ENCODE data around the gene MEAF6.

The MEAF6 gene

GRCh38 chr1:37474697-37475379, 39.7 kb downstream of the MEAF6 start:
- no peak for DNase-seq (ENCODE audit: low read depth in 2 of 2)

DNA sequence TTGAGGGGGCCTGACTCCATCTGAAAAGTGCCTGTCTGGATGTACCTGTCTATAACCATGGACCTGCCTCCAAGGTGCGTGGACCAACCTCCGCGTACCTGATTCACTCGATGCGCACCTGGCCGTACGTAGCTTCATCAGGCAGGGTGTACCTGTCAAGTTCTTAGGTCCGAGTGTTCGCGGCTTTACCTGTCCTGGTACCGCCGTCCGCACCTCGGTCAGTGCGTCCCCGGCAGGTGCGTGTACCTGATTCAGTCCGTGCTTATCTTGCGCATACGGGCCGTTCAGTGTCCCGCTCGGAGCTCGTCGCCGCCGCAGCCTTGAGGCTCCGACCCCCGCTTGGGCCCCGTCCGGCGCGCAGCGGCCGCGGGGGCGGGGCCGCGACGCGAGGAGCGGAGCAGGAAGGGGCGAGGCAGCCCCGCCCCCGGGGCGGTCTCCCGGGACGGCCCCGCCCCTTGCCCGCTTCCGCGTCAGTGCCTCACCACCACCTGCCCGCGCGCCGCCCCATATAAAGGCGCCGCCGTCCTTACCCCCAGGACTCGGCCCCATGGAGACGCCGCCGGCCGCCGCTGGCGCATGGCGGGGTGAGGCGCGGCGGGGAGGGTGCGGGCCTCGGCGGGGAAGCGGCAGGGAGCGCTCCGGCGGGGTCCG, 40.4 kb downstream of the MEAF6 start, which contains the start of gene ZC3H12A:
TSS of gene ZC3H12A (plus strand) at position 535 of the 651 bp plus-strand sequence. CDS start 917 bp downstream, outside the sequence.
- peak; percentile 90 to 91 for DNase-seq (ENCODE audit: low read depth in 2 of 2)

DNA sequence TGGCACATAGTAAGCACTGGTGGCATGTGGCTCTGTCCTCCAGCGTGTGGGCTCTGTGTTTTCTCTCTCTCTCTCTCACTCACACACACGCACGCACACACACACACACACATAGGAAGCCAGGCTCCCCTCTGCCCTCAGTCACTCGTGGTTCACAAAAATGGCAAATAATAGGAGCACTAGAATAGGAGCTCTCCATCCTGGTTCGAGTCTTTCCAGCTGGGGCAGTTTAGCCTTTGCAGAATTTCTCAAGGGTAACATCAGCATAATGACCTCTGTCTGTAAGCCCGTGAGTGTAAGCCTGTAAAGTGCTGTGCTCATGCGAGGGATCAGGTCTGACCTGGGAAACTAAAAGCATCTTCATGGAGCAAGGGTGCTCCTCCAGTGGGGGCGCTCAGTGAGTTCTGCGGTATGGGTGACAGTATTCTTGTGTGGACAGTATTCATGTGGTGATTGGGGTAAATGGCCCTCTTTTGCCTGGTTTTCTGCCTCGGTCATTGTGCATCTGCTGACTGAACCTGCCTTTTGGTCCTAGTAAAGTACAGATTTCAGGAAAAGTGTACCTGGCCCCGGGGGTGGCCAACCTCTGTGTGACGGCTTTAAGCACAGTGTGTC, 41.0 kb downstream of the MEAF6 start:
- DNase-seq (ENCODE audit: low read depth in 2 of 2) = no peak

DNA sequence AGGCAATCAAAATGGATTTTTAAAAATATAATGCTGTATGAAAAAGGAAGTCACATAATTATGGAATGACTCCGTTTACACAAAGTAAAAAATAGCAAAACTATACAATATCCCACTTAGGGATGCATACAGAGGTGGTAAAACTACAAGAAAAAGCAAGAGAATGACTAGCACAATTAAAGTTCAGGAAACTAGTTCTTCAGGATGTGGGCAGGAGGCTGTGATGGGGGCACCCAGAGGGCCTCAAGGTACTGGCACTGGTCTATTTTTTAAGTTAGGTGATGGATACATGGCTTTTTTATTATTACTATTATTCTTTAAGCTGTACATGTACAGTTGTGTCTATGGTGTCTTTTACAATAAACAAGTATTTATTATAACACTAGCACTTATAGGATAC, 41.6 kb downstream of the MEAF6 start:
- DNase-seq (ENCODE audit: low read depth in 2 of 2) = no peak

DNA sequence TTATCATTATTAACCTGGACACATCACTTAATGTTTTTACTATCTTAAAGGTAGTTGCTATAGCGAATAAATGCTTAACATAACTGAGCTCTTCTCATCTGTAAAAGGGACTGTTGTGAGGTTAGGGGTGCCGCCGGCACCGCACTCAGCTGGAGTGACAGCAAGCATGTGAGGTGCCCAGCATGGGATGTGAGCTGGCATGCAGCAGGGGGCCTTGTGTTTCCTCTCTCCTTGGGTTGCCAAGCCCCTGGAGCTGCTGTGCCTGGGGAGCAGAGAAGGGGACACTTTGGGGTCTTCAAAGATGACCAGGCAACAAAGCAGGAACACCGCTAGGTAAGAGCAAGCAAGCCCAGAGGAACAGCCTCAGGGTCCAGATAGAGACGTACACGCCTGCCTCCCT, 42.3 kb downstream of the MEAF6 start:
- no peak for DNase-seq (ENCODE audit: low read depth in 2 of 2)

DNA sequence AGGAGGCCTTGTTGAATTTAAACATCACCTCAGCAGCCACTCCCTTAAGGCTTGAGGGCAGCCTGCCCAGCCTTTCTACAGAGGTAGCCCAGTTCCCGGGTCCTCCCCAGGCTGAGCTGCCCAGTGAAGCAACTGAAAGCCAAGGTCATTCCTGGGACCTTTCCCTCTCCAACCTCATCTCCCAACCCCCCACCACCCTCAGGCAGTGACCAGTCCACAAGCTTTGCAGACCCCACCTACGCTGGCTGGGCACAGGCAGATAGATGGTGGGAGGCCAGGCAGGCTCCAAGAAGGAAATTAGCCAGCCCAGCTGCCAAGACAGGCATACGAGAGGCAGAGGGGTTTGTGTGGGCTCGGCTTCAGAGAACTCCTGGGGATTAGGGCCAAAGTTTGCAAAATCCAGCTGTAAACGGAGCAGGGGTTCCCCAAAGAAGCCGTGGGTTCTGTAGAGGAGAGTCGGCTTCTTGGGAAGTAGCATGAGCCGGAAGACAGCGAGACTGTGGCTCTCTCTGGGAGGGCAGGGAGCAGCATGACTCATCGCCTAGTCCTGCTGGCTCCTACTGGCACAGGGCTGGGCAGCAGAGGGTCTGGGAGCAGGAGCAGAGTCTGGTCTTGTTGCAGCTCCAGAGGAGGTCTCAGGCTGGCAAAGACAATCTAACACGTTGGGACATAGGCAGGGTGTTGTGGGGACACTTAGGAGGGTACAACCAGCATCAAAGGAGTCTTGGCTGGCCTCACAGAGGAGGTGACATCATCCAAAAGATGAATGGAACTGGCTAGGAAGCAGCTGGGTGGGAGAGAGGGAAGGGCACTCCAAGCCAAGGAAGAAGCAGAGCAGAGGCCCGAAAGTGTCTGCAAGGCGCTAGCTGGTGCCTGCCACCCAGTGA, 43.0 kb downstream of the MEAF6 start:
- DNase-seq (ENCODE audit: low read depth in 2 of 2) = no peak

DNA sequence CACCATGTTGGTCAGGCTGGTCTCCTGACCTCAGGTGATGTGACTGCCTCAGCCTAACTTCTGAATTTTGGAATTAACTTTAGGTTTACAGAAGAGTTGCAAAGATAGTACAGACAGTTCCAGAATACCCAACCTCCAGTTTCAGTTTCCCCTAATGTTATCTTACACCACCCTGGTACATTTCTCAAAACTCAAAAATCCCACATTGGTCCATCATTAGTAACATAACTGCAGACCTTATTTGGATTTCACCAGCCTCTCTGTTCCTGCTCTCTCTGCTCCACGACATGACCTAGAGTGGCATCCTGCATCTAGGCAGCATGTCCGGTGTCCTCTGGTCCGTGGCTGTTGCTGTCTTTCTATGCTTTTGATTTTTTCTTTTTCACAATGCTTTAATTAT, 45.2 kb downstream of the MEAF6 start:
- DNase-seq (ENCODE audit: low read depth in 2 of 2) = no peak

DNA sequence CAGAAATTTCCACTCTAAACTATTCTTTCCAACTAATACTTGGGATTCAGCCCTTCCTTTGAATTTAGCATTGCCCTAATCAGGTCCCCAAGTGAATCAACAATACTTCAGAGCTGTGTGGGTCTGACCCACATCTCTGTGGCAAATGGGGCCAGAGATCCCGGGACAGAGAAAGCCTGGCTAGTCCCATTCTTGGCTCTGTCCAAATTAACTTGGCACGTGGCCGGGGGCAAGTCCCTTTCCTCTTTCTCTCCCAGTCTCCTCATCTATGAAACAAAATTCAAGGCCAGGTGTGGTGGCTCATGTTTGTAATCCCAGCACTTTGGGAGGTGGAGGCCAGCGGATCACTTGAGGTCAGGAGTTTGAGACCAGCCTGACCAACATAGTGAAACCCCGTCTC, 46.5 kb downstream of the MEAF6 start:
- no peak for DNase-seq (ENCODE audit: low read depth in 2 of 2)

DNA sequence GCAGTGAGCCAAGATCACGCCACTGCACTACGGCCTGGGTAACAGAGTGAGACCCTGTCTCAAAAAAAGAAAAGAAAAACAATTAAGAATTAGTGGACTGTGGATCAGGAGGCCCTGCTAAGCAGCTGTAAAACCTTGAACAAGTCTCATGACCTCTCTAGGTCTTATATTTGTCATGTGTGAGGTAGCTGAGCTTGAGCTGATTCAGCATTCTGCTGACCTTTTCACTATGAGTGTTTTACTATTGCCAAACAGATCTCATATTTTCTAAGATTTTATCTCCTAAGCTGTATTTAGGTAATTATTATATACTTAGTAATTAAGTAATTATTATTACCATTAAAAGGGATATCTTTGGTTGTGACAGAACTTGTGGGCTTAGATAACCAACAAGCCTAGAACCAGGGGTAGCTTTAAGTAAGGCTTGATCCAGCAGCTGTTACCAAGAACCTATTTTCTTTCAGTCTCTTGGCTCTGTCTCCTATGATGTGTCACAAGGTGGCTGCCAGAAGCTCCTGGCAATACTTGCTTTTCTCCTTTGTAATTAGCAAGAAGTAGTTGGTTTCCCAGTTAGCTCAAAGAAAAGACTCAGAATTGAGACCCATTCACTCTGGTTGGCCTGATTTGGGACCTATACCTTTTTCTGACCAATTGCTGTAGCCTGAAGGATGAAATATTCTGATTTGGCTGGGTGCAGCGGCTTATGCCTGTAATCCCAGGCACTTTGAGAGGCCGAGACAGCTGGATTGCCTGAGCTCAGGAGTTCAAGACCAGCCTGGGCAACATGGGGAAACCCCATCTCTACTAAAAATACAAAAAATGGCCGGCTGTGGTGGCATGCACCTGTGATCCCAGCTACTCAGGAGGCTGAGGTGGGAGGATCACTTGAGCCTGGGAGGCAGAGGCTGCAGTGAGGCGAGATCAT, 48.7 kb downstream of the MEAF6 start:
- DNase-seq (ENCODE audit: low read depth in 2 of 2) = no peak

- DNase-seq (ENCODE audit: low read depth in 2 of 2) = no peak
Observed at GRCh38 chr1:37464443-37464842, 50.1 kb downstream of the MEAF6 start.

DNA sequence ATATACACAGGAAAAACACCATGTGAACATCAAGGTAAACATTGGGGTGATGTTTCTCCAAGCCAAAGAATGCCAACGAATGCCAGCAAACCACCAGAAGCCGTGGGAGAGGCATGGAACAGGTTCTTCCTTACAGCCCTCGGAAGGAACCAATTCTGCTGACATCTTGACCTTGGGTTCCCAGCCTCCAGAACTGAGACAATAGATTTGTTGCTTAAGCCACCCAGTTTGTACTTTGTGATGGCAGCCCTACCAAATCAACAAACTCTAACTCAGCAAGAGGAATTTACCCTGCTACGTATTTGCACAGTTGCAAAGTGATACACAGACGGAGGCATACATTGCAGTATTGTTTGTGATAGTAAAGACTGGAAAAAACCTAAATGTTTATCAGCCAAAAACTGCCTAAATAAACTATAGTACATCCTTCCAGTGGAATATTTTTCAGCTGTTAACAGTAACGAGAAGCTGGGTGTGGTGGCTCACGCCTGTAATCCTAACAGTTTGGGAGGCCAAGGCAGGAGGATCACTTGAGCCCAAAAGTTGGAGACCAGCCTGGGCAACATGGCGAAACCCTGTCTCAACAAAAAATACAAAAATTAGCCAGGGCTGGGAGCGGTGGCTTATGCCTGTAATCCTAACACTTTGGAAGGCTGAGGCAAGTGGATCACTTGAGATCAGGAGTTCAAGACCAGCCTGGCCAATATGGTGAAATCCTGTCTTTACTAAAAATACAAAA, 52.7 kb downstream of the MEAF6 start:
- DNase-seq (ENCODE audit: low read depth in 2 of 2) = no peak

DNA sequence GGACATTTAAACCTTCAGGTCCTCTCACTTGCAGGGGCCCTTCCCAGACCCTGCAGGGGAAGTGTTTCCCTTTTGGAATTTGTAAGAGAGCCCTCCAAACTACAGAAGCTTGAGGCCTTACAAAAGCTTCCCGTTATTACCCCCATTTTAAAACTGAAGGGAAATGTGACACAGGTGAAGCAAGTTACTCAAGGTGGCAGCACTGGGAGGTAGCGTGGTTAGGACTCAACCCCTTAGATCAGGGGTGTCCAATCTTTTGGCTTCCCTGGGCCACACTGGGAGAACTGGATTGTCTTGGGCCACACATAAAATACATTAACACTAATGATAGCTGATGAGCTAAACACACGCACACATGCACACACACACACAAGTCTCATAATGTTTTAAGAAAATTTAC, 56.0 kb downstream of the MEAF6 start:
- no peak for DNase-seq (ENCODE audit: low read depth in 2 of 2)

DNA sequence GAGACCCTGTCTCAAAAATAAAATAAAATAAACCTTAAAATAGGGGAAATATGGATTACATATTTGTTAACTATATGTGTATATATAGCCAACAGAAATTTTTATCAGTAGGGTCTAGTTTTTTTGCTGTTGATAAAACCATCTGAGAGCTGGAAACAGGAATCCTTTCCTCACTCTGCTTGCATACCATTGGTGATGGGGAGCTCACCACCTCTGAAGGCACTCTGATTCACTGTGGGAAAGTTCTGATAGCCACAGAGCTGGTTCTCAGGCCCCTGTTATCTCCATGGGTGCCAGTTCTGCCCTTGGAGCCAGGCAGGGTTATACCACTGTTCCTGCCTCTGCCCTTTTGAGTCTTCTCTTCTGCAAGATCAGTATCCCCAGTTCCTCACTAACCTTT, 58.0 kb downstream of the MEAF6 start:
- DNase-seq (ENCODE audit: low read depth in 2 of 2) = no peak

DNA sequence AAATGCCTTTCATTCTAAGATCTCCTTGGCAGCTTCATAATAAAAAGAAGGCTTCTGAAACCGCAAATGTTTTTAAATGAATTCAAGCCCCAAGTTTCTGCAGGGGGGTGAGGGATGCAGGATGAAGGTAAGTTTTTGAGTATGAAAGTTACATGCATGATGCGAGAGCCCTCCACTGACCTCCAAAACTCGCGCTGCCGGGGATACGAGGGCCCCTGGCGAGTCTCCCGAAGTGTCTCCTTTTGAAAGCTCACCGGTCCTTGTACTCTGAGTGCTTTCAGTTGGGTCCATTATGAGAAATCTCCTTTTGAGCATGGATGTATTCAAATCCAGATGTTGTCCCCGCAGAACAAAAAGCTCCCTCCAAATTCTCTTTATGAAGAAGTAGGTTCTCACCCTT, 59.0 kb downstream of the MEAF6 start:
- no peak for DNase-seq (ENCODE audit: low read depth in 2 of 2)

DNA sequence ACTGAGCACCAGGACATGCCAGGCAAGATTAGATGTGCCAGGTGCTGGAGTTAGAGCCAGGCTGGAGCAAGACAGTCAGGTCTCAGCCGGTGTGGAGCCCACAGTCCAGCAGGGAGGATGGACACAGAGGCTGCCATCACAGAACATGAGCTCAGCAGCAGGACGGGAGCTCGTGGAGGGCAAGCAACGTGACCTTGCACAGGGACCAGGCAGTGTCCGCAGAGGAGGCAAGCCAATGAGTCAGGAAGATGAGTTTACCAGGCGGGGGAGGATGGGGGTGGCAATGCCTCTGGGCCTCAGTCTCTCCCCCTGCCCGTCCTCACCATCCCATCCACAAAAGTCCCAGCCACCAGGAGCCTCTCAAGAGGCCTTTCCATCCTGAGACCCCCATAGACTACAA, 60.9 kb downstream of the MEAF6 start:
- DNase-seq (ENCODE audit: low read depth in 2 of 2) = no peak

DNA sequence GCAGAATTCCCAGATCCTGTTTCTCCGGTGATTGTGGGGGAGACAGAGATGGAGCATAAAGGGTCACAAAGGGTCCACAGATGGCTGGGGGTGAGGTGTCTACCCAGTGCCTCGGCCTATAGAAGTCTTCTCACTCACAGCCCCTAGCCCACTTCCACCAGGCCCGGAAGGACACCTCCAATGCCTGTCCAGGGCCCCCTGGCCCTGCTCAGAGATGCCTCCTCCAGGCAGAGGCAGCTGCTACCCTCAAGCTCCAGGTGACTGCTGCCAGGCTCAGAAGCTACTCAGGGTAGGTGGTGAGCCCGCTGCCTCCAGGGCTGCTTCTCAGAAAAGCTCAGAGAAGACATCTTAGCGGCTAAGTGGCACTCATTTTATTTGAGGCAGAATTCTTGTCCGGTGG, 62.1 kb downstream of the MEAF6 start:
- DNase-seq (ENCODE audit: low read depth in 2 of 2) = no peak

GRCh38 chr1:37449936-37450335, 64.6 kb downstream of the MEAF6 start:
- peak in 1 of 2 donors; percentile 9 for DNase-seq (ENCODE audit: low read depth in 2 of 2)

DNA sequence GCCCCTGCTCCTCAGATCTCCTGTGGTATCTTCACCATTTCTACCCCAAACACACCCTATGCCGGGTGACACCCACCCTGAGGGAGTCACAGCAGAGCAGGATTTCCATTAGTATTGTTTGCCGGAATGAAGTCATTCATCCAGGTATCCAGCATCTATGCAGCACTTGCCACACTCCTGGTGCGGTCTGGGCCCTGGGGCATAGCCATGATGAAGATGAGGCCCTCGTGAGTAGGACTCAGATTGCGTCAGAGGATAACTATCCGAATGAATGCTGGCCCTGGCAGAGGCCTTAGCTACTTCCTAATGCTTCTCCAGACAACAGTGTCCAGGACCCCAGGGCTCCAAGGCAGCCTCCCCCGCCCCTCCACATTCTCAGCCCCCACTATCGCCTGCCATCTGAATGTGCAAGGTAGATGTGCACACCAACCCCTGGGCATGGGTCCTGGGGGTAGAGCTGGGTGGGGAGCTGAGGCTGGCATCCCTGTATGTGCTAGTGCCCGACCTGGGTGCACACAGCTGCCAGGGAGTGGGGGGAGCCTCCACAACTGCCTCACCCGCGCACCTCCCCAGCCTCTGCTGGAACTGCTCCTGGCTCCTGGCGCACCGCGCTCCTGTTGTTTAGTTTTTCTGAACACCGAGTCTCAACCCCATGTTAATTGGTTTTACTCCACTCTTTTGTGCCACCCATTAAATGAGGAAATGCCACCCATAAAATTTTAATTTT, 65.7 kb downstream of the MEAF6 start:
- DNase-seq (ENCODE audit: low read depth in 2 of 2) = no peak

DNA sequence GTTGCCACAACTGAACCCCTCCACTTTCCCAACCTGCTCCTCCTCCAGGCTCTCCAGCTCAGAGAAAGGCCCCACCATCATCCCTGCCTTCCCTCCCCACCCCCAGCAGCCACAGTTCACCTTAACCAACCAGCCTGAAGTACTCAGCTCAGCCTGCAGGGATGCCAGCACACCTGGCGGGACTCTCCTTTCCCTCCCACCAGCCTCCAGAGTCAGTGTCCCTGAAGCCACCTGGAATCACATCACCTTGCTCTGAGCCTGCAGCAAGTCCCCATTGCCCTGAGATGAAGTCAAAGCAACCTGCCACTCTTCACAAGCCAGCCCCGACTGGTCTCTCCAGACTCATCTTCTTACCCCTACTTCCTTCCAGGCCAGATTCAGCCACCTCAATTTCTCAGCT, 66.4 kb downstream of the MEAF6 start:
- no peak for DNase-seq (ENCODE audit: low read depth in 2 of 2)

GRCh38 chr1:37446874-37447273, 67.7 kb downstream of the MEAF6 start:
- no peak for DNase-seq (ENCODE audit: low read depth in 2 of 2)
